Keratinocyte (primary cell): ENCODE data around the gene OMP. TPM values are rescaled to one million over a fixed set of nuclear protein-coding genes. Genes with fewer than 3 reads are reported as not detected.

Source experiments
- DNase-seq: peaks from one replicate; pipeline ENCODE4 v3.0.0-alpha.2; 2011; ENCODE audit warnings: low read depth, missing footprints, low spot score
- FAIRE-seq: peaks from 2 replicates; lab custom pipeline; 2011; peaks lifted over from hg19 to GRCh38; lab: Jason Lieb, UNC
- H2AFZ ChIP-seq: 2 replicates; pipeline ENCODE4 v1.6.0; 2012; ENCODE audit warnings: low read length, control low read depth, inconsistent platforms; ENCODE audit not compliant: control insufficient read depth
- H3K27ac ChIP-seq: 2 replicates; pipeline ENCODE4 v1.5.1; 2011; ENCODE audit warnings: low read length; ENCODE audit not compliant: control insufficient read depth, insufficient read depth
- H3K27me3 ChIP-seq: 3 replicates; pipeline ENCODE4 v1.6.0; 2011; ENCODE audit warnings: low read length; ENCODE audit not compliant: control insufficient read depth, insufficient read depth; ENCODE audit errors: extremely low read depth
- H3K36me3 ChIP-seq, 2 experiments: 2 replicates in 1 of 2; 3 replicates in 1 of 2; pipeline ENCODE4 v1.5.1; 2011; ENCODE audit warnings: low read length in 2 of 2, mild to moderate bottlenecking in 1 of 2; ENCODE audit not compliant: control insufficient read depth in 2 of 2, insufficient read depth in 2 of 2; ENCODE audit errors: extremely low read depth in 1 of 2
- H3K4me1 ChIP-seq: 3 replicates; pipeline ENCODE4 v1.5.1; 2011; ENCODE audit warnings: low read length; ENCODE audit not compliant: control insufficient read depth, insufficient read depth; ENCODE audit errors: extremely low read depth
- H3K4me2 ChIP-seq: 3 replicates; pipeline ENCODE4 v1.6.0; 2011; ENCODE audit warnings: low read depth, low read length; ENCODE audit not compliant: control insufficient read depth, insufficient read depth; ENCODE audit errors: extremely low read depth
- H3K4me3 ChIP-seq, 3 experiments: fragments of 200-600 bp in 1 of 3; sonication (generic) in 1 of 3; 2 replicates in 2 of 3; 3 replicates in 1 of 3; pipeline ENCODE4 v1.5.1; 2011 to 2016; ENCODE audit warnings: low read length in 3 of 3, mild to moderate bottlenecking in 3 of 3, control low read depth in 2 of 3, inconsistent platforms in 1 of 3, low read depth in 1 of 3, mixed read lengths in 1 of 3, mixed run types in 1 of 3, moderate library complexity in 1 of 3; ENCODE audit not compliant: control insufficient read depth in 2 of 3, insufficient read depth in 2 of 3; ENCODE audit errors: extremely low read depth in 1 of 3
- H3K79me2 ChIP-seq: 2 replicates; pipeline ENCODE4 v1.6.0; 2012; ENCODE audit warnings: low read length; ENCODE audit not compliant: control insufficient read depth, insufficient read depth
- H3K9ac ChIP-seq: 3 replicates; pipeline ENCODE4 v1.6.0; 2011; ENCODE audit warnings: low read length; ENCODE audit not compliant: control insufficient read depth, insufficient read depth; ENCODE audit errors: extremely low read depth
- H3K9me1 ChIP-seq: 3 replicates; pipeline ENCODE4 v1.6.0; 2011; ENCODE audit warnings: low read length; ENCODE audit not compliant: control insufficient read depth, insufficient read depth; ENCODE audit errors: extremely low read depth
- H3K9me3 ChIP-seq: 2 replicates; pipeline ENCODE4 v1.5.1; 2012; ENCODE audit warnings: low read depth, low read length; ENCODE audit not compliant: control insufficient read depth
- H4K20me1 ChIP-seq: 3 replicates; pipeline ENCODE4 v1.6.0; 2011; ENCODE audit warnings: low read length; ENCODE audit not compliant: control insufficient read depth, insufficient read depth; ENCODE audit errors: extremely low read depth
- EZH2 ChIP-seq: IDR thresholded peaks from one replicate; pipeline ENCODE4 v1.6.1; 2012; ENCODE audit warnings: inconsistent platforms, mild to moderate bottlenecking, low read length, moderate library complexity
- dilution Hi-C: fragments of 300-500 bp; cut with MboI; formaldehyde crosslinking; loops from one replicate; pipeline ENCODE4 v1.7.0; 2020; ENCODE audit warnings: low sequenced_read_pairs; ENCODE audit not compliant: extremely low pct_ligation_motif_present
- polyA plus RNA-seq, 5 experiments: library from polyadenylated mRNA; depleted of rRNA in 3 of 5; stranded (reverse) in 3 of 5; stranded (forward) in 1 of 5; unstranded in 1 of 5; fragments of >200 nt; gene quantifications; 1 replicate in 1 of 5; 2 replicates in 3 of 5; 3 replicates in 1 of 5; pipeline versions ENCODE4 v1.2.1 to v1.2.3, GENCODE V29; 2011 to 2012; ENCODE audit warnings: missing spikeins in 2 of 5, low read depth in 1 of 5, low replicate concordance in 1 of 5
- TF ChIP-seq, protein P1 (sequence below), 3 experiments: IDR thresholded peaks in 1 of 3; conservative IDR thresholded peaks in 1 of 3; optimal IDR thresholded peaks in 1 of 3; 2 replicates in 2 of 3; 3 replicates in 1 of 3; pipeline versions ENCODE3 to v1.5.1; 2011; ENCODE audit warnings: low read length in 3 of 3, mild to moderate bottlenecking in 3 of 3, moderate library complexity in 2 of 3, control low read depth in 1 of 3, inconsistent platforms in 1 of 3; ENCODE audit not compliant: insufficient read depth in 2 of 3; ENCODE audit errors: extremely low read depth in 1 of 3

The OMP gene
- polyA plus RNA-seq, 1 donor (not counting 4 experiments of a cell fraction or from before 2014, with no cell fraction given), result not detected

DNA sequence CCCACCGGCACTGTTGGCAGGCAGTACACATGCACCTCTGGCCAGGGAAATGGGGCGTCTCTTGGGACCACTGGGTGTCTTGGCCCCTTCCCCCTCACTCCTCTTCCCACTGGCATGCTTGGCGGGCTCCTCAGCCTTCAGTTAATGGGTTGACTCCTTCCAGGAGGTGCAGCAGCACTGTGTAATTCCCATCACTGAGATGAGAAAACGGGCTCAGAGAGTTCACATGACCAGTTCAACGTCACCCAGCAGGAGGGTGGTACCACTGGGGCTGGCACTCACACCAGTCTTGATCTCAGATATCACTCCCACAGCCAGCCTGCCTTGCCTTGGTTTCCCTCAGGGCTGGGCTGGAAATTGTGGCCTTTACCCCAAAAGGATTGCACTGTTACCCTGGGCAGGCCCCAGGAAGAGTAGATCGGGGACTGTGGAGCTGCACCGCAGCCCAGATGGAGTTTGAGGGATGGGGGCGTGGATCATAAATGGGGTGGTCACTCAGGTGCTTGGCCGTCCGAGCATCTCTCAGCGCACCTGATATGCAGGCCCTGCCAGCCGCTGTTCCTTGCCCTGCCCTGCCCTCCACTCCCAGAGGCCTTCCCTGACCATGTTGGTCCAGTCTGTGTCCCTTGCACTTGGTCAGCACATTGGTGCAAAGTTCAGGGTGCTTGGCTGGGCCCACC lies 18.9 kb upstream of the OMP start:
- H3K27me3 ChIP-seq, result no peaks in the 10 kb centered on the region
- H3K4me3 ChIP-seq, result no peak overlapping the region
- H3K36me3 ChIP-seq, result no peaks in the 10 kb centered on the region
- H3K4me2 ChIP-seq, result no peak overlapping the region
- no peaks in the 10 kb centered on the region for H3K9me1 ChIP-seq
- no peak for TF ChIP-seq EZH2
- TF ChIP-seq, protein P1, sequence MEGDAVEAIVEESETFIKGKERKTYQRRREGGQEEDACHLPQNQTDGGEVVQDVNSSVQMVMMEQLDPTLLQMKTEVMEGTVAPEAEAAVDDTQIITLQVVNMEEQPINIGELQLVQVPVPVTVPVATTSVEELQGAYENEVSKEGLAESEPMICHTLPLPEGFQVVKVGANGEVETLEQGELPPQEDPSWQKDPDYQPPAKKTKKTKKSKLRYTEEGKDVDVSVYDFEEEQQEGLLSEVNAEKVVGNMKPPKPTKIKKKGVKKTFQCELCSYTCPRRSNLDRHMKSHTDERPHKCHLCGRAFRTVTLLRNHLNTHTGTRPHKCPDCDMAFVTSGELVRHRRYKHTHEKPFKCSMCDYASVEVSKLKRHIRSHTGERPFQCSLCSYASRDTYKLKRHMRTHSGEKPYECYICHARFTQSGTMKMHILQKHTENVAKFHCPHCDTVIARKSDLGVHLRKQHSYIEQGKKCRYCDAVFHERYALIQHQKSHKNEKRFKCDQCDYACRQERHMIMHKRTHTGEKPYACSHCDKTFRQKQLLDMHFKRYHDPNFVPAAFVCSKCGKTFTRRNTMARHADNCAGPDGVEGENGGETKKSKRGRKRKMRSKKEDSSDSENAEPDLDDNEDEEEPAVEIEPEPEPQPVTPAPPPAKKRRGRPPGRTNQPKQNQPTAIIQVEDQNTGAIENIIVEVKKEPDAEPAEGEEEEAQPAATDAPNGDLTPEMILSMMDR (optimal IDR thresholded peaks at IDR 0.05 in 1 of 3, IDR thresholded peaks at IDR 0.05 in 1 of 3, conservative IDR thresholded peaks at IDR 0.05 in 1 of 3; ENCODE audit: extremely low read depth in 1 of 3, insufficient read depth in 2 of 3, low read length in 3 of 3), result no peak
- no peaks in the 10 kb centered on the region for H3K79me2 ChIP-seq
- no peak overlapping the region for H3K9ac ChIP-seq
- no peak overlapping the region for H2AFZ ChIP-seq
- H3K9me3 ChIP-seq, result no peaks in the 10 kb centered on the region
- H3K27ac ChIP-seq, result no peak overlapping the region
- dilution Hi-C loops, result no loop called here
- H4K20me1 ChIP-seq, result no peaks in the 10 kb centered on the region
- FAIRE-seq (no peak), DNase-seq (no peak)
- no peaks in the 10 kb centered on the region for H3K4me1 ChIP-seq

DNA sequence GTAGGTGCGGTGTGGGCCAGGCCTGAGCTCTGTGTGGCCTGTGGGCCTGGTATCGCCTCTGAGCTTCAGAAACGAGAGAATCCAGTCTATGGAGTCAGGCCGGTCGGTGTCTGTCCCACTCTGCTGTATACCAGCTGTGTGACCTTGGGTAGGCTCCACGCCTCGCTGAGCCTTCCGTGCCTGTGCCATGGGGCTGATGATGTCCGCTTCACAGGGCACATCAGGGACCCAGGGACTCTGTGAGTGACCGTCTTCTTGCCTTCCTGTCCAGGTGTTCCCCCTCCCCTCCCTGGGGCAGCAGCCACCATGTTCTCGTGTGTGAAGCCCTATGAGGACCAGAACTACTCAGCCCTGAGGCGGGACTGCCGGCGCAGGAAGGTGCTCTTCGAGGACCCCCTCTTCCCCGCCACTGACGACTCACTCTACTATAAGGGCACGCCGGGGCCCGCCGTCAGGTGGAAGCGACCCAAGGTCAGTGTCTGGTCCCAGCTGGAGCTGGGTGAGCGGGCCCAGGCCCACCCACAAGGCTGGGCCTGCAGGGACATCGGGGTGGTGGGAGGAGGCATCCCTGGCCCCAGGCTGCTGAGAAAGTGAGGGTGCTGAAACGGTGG lies 18.0 kb upstream of the OMP start:
- Histone ChIP-seq H3K4me2 (no peak overlapping the region), H2AFZ (no peak overlapping the region), H3K9me1 (no peaks in the 10 kb centered on the region), H3K27me3 (no peaks in the 10 kb centered on the region), H3K9me3 (no peaks in the 10 kb centered on the region), H3K4me1 (no peaks in the 10 kb centered on the region), H3K9ac (no peak overlapping the region), H3K4me3 (no peak overlapping the region), H3K27ac (no peak overlapping the region), H4K20me1 (no peaks in the 10 kb centered on the region), H3K79me2 (no peaks in the 10 kb centered on the region), H3K36me3 (no peaks in the 10 kb centered on the region)
- dilution Hi-C loops, result no loop called here
- TF ChIP-seq, protein P1 (optimal IDR thresholded peaks at IDR 0.05 in 1 of 3, IDR thresholded peaks at IDR 0.05 in 1 of 3, conservative IDR thresholded peaks at IDR 0.05 in 1 of 3; ENCODE audit: extremely low read depth in 1 of 3, insufficient read depth in 2 of 3, low read length in 3 of 3), result no peak
- no peak for TF ChIP-seq EZH2
- no peak for DNase-seq
- FAIRE-seq, result no peak
